HG02642 (cell line): ENCODE data around the gene CWH43.
"Not testable (repeated sequence)": the region's sequence is repeated elsewhere in the genome, so short reads cannot be mapped to it uniquely, and the experiment has no call there.

ENCODE experiments used
- ATAC-seq: cut with Tn5 transposase; IDR thresholded peaks from one replicate; pipeline ENCODE4 v1.9.1; 2021; ENCODE audit warnings: mild to moderate bottlenecking; ENCODE audit not compliant: unreplicated experiment, poor library complexity

The CWH43 gene

GRCh38 chr4:49092608-49093135 is 106.6 kb downstream of the CWH43 start:
- peak; percentile 65 for ATAC-seq

- ATAC-seq: not testable (repeated sequence)
Observed at GRCh38 chr4:49096215-49096614, 110.1 kb downstream of the CWH43 start.

GRCh38 chr4:49096627-49097026 is 110.6 kb downstream of the CWH43 start:
- ATAC-seq: peak; percentile 40

DNA sequence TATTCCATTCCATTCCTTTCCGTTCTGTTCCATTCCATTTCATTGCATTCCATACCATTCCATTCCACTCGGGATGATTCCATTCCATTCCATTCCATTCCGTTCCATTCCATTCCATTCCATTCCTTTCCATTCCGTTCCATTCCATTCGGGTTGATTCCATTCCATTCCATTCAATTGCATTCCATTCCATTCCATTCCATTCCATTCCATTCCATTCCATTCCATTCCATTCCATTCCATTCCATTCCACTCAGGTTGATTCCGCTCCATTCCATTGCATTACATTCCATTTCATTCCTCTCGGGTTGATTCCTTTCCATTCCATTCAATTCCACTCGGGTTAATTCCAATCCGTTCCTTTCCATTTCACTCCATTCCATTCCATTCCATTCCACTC is 111.0 kb downstream of the CWH43 start:
- peak; percentile 28 for ATAC-seq

DNA sequence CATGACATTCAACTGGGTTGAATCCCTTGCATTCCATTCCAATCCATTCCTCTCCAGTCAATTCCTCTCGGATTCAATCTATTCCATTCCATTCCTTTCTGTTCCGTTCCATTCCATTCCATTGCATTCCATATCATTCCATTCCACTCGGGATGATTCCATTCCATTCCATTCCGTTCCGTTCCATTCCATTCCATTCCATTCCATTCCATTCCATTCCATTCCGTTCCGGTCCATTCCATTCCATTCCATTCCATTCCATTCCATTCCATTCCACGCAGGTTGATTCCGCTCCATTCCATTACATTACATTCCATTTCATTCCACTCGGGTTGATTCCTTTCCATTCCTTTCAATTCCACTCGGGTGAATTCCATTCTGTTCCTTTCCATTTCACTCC is 111.4 kb downstream of the CWH43 start:
- ATAC-seq: not testable (repeated sequence)

- ATAC-seq: not testable (repeated sequence)
Observed at GRCh38 chr4:49098034-49098759, 112.1 kb downstream of the CWH43 start.

- ATAC-seq: not testable (repeated sequence)
Observed at GRCh38 chr4:49099831-49100444, 113.9 kb downstream of the CWH43 start.

GRCh38 chr4:49102344-49102898 is 116.3 kb downstream of the CWH43 start:
- peak; percentile 38 for ATAC-seq

DNA sequence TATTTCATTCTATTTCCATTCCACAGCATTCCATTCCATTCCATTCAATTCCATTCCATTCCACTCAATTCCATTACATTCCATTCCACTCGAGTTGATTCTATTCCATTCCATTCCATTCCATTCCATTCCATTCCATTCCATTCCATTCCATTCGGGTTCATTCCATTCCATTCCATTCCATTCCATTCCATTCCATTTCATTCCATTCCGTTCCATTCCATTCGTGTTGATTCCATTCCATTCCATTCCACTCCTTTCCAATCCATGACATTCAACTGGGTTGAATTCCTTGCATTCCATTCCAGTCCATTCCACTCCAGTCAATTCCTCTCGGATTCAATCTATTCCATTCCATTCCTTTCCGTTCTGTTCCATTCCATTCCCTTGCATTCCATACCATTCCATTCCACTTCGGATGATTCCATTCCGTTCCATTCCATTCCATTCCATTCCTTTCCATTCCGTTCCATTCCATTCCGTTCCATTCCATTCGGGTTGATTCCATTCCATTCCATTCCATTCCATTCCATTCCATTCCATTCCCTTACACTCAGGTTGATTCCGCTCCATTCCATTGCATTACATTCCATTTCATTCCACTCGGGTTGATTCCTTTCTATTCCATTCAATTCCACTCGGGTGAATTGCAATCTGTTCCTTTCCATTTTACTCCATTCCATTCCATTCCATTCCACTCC is 117.5 kb downstream of the CWH43 start:
- ATAC-seq: peak; percentile 34

DNA sequence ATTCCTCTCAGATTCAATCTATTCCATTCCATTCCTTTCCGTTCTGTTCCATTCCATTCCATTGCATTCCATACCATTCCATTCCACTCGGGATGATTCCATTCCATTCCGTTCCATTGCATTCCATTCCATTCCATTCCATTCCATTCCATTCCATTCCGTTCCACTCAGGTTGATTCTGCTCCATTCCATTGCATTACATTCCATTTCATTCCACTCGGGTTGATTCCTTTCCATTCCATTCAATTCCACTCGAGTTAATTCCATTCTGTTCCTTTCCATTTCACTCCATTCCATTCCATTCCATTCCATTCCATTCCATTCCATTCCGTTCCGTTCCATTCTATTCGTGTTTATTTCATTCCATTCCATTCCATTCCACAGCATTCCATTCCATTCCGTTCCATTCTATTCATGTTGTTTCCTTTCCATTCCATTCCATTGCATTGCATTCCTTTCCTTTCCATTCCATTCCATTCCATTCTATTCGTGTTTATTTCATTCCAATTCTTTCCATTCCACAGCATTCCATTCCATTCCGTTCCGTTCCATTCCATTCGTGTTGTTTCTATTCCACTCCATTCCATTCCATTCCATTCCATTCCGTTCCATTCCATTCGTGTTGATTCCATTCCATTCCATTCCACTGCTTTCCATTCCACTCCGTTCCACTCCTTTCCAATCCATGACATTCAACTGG is 118.3 kb downstream of the CWH43 start:
- not testable (repeated sequence) for ATAC-seq

DNA sequence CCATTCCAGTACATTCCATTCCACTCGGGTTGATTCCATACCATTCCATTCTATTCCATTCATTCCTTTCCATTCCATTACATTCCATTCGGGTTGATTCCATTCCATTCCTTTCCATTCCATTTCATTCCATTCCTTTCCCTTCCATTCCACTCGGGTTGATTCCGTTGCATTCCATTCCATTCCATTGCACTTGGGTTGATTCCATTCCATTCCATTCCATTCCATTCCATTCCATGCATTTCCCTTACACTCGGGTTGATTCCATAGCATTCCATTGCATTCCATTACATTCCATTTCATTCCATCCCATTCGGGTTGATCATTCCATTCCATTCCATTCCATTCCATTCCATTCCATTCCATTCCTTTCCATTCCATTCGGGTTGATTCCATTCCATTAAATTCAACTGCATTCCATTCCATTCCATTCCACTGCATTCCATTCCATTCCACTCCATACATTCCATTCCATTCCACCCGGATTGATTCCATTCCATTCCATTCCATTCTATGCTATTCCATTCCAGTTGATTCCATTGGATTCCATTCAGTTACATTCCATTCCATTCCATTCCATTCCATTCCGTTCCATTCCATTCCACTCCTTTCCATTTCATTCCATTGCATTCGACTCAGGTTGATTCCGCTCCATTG is 119.3 kb downstream of the CWH43 start:
- not testable (repeated sequence) for ATAC-seq

DNA sequence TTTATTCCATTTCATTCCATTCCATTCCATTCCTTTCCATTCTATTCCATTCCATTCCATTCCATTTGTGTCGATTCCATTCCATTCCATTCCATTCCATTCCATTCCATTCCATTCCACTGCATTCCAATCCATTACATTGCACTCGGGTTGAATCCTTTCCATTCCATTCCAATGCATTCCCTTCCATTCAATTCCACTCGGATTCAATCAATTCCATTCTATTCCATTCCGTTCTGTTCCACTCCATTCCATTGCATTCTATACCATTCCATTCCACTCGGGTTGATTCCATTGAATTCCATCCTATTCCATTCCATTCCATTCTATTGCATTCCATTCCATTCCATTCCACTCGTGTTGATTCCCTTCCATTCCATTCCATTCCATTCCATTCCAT is 121.2 kb downstream of the CWH43 start:
- not testable (repeated sequence) for ATAC-seq

DNA sequence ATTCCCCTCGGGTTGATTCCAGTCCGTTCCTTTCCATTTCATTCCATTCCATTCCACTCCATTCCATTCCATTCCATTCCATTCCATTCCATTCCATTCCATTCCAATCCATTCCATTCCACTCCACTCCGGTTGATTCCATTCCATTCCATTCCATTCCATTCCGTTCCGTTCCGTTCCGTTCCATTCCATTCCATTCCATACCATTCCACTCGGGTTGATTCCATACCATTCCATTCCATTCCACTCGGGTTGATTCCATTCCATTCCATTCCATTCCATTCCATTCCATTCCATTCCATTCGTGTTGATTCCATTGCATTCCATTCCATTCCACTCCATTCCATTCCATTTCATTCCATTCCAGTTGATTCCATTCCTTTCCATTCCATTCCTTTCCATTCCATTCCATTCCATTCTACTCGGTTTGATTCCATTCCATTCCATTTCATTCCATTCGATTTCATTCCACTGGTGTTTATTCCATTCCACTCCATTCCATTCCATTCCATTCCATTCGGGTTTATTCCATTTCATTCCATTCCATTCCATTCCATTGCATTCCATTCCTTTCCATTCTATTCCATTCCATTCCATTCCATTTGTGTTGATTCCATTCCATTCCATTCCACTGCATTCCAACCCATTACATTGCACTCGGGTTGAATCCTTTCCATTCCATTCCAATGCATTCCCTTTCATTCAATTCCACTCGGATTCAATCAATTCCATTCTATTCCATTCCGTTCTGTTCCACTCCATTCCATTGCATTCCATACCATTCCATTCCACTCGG is 122.3 kb downstream of the CWH43 start:
- peak; percentile 38 for ATAC-seq

GRCh38 chr4:49109567-49110166 is 123.6 kb downstream of the CWH43 start:
- ATAC-seq: peak; percentile 45

GRCh38 chr4:49110579-49110978 is 124.5 kb downstream of the CWH43 start:
- peak; percentile 59 for ATAC-seq
